ENCODE data around the gene FTL.
"Not testable (repeated sequence)": the region's sequence is repeated elsewhere in the genome, so short reads cannot be mapped to it uniquely, and the experiment has no call there.

The FTL gene

DNA sequence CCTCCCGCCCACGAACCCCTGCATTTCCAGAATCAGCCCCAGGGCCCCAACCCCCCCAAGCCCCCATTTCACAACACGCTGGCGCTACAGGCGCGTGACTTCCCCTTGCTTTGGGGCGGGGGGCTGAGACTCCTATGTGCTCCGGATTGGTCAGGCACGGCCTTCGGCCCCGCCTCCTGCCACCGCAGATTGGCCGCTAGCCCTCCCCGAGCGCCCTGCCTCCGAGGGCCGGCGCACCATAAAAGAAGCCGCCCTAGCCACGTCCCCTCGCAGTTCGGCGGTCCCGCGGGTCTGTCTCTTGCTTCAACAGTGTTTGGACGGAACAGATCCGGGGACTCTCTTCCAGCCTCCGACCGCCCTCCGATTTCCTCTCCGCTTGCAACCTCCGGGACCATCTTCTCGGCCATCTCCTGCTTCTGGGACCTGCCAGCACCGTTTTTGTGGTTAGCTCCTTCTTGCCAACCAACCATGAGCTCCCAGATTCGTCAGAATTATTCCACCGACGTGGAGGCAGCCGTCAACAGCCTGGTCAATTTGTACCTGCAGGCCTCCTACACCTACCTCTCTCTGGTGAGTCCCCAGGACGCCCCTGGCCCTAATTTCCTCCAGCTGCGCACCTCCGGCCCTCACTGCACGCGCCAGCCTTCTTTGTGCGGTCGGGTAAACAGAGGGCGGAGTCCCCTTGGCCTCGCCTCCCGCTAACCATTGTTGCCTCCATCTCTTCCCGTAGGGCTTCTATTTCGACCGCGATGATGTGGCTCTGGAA, at the start of gene FTL:
Gene FTL, plus strand, starts transcription at position 270 of the 766 bp plus-strand sequence. Its CDS starts 199 bp downstream, at position 469.
- DNase-seq, result peak; percentile 97

DNA sequence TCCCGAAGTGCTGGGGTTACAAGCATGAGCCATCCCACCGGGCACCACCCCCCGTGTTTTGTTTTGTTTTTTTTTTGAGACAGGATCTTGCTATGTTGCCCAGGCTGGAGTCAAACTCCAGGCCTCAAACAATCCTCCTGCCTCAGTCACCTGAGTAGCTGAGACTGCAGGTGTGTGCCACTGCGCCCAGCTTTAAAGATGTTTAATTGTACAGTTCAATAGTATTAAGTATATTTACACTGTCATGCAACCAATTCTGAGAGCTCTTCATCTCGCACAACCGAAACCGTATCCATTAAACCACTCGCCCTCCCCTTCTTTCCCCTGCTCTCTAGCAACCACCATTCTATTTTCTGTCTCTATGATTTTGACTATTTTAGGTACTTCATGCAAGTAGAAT, 49.4 kb upstream of the FTL start:
- DNase-seq, result no peak

DNA sequence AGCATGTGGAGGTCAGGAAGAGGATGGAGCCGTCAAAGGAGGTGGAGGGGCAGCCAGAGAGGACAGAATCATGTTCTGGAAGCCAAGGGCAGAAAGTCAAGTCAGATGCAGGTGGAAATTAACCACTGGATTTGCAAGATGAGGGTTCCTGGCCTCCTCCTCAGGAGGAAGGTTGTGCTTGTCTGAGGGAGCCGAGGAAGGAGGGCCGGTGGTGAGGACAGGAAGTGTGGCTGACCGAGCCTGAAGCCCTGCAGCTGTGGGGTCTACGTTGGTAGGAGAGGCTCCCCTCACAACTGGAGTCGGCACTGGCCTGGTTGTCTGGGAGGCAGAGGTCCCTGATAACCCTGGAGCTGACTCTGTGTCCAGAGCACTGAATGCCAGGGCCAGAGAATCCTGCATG, 47.0 kb upstream of the FTL start:
- DNase-seq, result no peak

DNA sequence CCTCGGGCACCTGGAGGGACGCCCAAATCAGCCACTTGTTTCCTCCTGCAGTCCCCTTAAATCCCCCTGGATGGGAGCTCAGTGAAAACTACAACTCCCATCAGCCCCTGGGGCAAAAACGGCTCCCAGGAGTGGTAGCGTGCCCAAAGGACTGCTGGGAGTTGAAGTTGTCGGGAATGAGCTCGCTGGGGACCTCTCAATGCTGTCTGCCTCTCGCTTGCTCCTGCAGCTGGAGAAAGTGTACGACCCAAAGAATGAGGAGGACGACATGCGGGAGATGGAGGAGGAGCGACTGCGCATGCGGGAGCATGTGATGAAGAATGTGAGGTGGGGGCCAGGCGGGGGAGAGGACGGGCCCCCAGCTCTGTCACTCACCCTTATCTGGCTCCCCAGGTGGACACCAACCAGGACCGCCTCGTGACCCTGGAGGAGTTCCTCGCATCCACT, 46.3 kb upstream of the FTL start:
- DNase-seq, result peak; percentile 33

DNA sequence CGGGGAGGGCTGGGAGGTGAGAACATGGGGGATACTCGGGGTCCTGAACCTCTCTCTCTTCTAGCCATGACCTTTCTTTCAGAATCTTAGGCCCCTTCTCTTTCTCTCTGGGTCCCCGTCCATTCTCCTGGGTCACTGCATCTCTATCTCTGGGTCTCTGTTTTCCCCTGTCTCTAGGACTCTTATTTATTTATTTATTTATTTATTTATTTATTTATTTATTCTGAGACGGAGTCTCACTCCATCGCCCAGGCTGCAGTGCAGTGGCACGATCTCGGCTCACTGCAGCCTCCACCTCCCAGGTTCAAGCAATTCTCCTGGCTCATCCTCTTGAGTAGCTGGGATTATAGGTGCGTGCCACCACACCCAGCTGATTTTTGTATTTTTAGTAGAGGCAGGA, 45.8 kb upstream of the FTL start:
- DNase-seq, result not testable (repeated sequence)

DNA sequence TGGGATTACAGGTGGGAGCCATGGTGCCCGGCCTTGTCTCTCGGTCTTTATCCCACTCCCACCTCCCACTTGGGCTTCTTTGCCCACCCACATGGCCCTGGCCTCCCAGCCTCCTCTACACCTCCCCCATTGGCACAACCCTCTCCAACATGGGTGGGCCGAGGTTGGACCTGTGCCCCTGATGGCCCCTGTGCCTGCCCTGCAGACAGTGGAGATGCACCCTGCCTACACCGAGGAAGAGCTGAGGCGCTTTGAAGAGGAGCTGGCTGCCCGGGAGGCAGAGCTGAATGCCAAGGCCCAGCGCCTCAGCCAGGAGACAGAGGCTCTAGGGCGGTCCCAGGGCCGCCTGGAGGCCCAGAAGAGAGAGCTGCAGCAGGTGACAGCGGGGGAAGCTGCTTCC, 44.2 kb upstream of the FTL start:
- no peak for DNase-seq

DNA sequence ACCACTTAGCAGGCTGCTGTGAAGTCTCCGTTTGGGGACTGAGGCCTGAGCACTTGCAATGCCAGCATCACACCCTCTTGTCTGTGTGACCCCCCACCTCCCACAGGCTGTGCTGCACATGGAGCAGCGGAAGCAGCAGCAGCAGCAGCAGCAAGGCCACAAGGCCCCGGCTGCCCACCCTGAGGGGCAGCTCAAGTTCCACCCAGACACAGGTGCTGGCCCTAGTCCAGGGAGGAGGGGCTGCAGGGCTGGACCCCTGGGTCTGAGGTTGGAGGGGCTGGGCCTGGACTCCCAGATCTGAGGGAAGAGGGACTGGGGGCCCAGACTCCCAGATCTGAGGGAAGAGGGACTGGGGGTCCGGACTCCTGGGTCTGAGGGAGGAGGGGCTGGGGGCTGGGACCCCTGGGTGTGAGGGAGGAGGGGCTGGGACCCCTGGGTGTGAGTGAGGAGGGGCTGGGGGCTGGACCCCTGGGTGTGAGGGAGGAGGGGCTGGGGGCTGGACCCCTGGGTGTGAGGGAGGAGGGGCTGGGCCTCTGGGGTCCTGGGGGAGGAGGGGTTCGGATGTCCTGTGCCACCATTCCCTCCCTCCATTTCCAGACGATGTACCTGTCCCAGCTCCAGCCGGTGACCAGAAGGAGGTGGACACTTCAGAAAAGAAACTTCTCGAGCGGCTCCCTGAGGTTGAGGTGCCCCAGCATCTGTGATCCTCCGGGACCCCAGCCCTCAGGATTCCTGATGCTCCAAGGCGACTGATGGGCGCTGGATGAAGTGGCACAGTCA, 43.2 kb upstream of the FTL start:
- DNase-seq, result no peak

DNA sequence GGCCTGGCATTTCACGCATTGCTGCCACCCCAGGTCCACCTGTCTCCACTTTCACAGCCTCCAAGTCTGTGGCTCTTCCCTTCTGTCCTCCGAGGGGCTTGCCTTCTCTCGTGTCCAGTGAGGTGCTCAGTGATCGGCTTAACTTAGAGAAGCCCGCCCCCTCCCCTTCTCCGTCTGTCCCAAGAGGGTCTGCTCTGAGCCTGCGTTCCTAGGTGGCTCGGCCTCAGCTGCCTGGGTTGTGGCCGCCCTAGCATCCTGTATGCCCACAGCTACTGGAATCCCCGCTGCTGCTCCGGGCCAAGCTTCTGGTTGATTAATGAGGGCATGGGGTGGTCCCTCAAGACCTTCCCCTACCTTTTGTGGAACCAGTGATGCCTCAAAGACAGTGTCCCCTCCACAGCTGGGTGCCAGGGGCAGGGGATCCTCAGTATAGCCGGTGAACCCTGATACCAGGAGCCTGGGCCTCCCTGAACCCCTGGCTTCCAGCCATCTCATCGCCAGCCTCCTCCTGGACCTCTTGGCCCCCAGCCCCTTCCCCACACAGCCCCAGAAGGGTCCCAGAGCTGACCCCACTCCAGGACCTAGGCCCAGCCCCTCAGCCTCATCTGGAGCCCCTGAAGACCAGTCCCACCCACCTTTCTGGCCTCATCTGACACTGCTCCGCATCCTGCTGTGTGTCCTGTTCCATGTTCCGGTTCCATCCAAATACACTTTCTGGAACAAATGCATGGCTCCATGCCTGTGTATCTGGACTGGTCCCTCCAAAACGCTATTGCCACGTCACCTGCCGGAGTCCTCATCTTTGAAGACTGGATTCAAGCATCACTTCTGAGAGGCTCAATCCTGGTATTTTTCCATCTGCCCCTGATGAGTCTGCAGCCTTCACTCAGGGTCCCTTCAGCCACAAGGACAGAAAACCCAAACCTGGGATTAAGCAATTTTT, 42.3 kb upstream of the FTL start:
- DNase-seq, result no peak

DNA sequence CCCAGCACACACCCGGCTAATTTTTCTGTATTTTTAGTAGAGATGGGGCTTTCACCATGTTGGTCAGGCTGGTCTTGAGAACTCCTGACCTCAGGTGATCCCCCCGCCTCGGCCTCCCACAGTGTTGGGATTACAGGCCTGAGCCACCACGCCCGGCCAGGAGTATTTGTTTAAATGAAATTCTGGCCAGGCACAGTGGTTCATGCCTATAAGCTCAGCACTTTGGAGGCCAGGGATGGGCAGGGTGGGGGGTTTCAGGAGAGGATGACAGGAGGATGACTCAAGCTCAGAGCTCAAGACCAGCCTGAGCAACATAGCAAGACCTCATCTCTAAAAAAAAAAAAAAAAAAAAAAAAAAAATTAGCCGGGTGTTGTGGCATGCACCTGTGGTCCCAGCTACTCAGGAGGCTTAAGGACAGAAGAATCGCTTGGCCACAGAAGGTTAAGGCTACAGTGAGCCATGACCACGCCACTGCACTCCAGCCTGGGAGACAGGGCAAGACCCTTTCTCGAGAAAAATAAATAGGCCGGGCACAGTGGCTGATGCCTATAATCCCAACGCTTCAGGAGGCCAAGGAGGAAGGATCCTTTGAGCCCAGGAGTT, 39.8 kb upstream of the FTL start:
- DNase-seq, result no peak

DNA sequence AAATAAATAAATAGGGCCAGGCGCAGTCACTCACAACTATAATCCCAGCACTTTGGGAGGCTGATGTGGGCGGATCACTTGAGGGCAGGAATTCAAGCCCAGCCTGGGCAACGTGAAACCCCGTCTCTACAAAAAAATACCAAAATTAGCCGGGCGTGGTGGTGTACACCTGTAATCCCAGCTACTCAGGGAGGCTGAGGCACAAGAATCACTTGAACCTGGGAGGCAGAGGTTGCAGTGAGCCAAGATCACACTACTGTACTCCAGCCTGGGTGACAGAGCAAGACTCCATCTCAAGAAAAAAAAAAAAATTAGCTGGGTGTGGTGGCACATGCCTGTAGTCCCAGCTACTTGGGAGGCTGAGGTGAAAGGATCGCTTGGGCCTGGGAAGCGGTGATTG, 39.2 kb upstream of the FTL start:
- DNase-seq, result not testable (repeated sequence)

DNA sequence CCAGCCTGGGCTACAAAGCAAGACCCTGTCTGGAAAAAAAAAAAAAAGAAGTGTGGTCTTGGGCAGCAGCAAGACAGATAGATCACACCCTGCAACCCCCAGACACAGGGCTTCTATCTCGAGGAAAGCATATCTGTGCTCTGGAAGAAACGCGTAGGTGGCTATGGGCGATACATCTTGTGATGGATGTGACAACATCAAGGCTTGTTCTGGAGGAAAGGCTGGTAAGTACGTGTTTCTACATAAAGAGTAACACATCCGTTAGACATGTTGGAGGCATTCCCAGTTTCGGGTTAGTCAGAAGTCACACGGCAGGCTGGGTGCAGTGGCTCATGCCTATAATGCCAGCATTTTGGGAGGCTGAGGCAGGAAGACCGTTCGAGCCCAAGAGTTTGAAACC, 38.2 kb upstream of the FTL start:
- peak; percentile 49 for DNase-seq

DNA sequence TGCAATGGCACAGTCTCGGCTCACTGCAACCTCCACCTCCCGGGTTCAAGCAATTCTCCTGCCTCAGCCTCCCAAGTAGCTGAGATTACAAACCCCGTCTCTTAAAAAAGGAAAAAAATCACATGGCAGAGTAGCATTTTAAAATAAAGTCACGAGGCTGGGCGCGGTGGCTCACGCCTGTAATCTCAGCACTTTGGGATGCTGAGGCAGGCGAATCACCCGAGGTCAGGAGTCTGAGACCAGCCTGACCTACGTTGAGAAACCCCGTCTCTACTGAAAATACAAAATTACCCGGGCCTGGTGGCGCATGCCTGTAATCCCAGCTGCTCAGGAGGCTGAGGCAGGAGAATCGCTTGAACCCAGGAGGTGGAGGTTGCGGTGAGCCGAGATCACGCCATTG, 37.4 kb upstream of the FTL start:
- DNase-seq, result not testable (repeated sequence)

DNA sequence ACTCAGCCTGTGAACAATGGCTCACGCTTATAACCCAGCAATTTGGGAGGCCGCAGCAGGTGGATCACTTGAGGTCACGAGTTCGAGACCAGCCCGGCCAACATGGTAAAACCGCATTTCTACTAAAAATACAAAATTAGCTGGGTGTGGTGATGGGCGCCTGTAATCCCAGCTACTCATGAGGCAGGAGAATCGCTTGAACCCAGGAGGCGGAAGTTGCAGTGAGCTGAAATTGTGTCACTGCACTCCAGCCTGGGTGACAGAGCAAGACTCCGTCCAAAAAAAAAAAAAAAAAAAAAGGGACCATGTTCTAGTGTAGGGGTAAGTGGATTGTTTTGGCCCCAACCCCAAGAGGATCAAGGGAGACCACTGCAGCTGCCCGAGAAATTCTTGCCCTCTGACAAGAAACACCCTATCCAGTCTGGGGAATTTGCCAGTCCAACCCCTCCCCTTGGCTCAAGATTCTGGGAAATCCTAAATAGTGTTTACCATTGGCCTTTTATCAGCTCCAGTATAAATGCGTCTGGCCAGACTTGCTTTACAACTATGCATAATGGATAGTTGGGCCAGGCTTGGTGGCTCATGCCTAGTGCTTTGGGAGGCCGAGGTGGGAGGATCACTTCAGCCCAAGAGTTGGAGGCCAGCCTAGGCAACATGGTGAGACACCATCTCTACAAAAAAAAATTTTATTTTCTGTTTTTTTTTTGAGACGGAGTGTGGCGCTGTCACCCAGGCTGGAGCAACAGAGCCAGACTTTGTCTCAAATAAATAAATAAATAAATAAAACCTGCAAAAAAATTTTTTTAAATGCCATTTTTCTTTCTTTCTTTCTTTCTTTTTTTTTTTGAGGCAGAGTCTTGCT, 36.7 kb upstream of the FTL start:
- DNase-seq, result no peak

DNA sequence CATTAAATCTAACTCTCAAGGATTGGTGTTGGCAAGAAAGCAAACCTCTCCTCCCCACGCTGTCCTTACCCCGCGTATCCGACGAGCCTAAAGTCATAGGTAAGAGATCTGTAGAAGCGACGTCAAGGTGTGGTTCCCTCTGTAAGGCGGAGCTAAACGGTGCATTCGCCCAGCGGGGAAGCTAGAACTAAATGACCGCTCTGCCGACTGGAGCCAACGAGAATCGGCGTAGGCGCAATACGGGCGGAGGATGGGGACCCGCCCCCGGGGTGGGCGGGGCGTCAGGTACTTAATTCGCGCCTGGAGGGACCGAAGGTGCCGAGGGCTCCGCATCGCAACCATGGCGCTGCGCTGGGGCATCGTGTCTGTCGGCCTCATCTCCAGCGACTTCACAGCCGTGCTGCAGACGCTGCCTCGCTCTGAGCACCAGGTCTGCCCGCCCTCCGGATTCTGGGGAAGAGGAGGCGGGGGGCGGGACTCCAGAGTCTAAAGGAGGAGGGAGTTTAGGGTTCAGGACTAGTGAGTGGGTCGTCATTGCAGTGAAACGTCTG, 31.7 kb upstream of the FTL start, which contains the start of gene DHDH:
Gene DHDH, plus strand, starts transcription at position 318 of the 551 bp plus-strand sequence. Its CDS starts 23 bp downstream, at position 341.
- peak; percentile 99 for DNase-seq

DNA sequence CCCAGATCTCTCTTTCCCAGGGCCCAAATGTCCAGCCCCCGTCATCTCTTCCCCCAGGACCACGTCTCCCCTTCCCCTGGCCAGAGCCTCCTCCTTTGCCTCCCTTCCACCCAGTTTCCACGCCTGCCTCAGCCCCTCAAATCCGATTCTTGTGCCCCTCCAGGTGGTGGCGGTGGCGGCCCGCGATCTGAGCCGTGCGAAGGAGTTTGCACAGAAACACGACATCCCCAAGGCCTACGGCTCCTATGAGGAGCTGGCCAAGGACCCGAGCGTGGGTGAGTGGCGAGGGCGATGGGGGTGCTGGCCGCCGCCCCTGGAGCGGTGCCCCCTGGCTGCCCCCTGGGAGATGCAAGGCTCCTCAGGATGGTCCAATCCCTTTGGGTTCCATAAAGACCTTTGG, 30.3 kb upstream of the FTL start:
- DNase-seq, result no peak

DNA sequence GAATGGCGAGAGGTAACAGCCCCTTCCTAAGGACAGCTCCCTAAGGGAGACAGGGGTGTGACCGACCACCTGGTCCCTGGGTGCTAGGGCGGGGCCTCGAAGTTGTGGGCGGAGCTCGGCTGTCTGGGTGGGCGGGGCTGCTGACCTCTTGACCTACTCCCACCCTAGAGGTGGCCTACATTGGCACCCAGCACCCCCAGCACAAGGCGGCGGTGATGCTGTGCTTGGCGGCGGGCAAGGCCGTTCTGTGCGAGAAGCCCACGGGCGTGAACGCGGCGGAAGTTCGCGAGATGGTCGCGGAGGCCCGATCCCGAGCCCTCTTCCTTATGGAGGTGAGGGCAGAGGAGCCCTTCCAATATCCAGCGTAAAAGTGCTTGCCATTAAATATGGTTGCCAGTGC, 29.2 kb upstream of the FTL start:
- DNase-seq, result no peak

DNA sequence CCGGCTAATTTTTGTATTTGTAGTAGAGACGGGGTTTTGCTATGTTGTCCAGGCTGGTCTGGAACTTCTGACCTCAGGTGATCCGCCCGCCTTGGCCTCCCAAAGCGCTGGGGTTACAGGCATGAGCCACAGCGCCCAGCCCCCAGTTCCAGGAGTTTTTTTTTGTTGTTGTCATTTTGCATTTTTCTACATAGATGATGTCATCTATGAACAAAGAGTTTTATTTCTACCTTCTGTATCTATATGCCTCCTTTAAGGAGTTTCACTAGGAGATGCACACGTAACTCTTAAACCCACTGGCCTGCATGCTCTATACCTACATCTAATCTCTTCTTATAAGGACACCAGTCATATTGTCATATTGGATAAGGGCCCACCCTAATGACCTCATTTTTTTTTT, 26.9 kb upstream of the FTL start:
- no peak for DNase-seq

DNA sequence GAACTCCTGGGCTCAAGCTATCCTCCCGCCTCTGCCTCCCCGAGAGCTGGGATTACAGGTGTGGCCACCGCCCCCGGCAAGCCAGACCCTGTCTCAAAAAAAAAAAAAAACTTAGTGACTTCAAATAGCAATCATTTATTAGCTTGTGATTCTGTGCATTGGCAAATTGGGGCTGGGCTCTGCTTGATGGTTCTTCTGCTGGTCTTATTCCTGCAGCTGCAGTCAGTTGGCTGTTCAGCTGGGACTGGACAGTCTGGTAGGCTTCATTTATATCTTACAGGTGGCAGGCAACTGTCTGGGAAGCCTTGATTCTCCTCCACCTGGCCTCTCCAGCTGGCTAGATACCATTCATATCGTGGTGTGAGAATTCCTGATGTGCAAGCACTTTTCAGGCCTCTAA, 24.2 kb upstream of the FTL start:
- no peak for DNase-seq

DNA sequence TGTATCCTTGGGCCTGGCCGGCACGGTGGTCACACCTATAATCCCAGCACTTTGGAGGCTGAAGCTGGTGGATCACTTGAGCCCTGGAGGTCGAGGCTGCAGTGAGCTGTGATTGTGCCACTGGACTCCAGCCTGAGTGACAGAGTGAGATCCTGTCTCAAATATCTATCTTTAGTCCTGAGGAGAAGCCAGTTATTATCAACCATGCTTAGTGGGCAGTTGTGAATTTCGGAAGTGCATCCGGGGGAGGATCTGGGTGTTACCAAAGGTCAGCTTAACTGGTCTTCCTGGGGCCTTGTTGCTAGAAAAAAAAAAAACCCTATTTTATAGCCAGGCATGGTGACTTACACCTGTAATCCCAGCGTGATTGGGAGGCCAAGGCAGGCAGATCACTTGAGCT, 22.0 kb upstream of the FTL start:
- no peak for DNase-seq

DNA sequence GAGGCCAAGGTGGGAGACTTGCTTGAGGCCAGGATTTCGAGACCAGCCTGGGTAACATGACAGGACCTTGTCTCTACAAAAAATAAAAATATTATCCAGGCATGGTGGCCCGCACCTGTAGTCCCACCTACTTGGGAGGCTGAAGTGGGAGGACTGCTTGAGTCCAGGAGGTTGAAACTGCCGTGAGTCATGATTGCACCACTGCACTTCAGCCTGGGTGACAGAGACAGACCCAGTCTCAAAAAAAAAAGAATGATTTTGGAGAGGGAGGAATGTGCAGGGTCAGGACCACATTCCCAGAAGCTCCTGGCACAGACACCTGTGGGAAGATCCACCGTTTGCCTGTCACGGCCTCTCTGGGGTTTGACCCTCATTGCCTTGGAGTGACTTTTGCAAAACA, 19.7 kb upstream of the FTL start:
- DNase-seq, result no peak

DNA sequence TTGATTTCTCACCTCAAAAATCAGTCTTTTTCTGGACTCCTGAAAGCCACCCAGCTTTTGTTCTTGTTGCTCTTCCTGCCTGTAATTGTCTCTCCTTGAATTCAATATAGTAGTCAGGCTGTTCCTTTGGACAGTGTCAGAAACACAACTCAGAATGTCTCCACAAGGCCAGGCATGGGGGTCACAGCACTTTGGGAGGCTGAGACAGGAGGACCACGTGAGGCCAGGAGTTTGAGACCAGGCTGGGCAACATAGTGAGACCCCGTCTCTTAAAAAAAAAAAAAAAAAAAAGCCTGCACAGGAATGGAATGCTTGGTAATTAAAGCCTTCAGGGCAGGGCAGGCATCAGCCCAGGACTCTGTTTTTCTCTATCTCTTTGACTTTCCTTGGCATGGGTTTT, 19.3 kb upstream of the FTL start:
- DNase-seq, result no peak
